HG02763 (cell line): ENCODE results near the gene DBNL.

ENCODE experiments used
- ATAC-seq: cut with Tn5 transposase; IDR thresholded peaks from one replicate; pipeline ENCODE4 v1.9.1; 2021; ENCODE audit warnings: mild to moderate bottlenecking, moderate library complexity; ENCODE audit not compliant: unreplicated experiment

Gene DBNL

DNA sequence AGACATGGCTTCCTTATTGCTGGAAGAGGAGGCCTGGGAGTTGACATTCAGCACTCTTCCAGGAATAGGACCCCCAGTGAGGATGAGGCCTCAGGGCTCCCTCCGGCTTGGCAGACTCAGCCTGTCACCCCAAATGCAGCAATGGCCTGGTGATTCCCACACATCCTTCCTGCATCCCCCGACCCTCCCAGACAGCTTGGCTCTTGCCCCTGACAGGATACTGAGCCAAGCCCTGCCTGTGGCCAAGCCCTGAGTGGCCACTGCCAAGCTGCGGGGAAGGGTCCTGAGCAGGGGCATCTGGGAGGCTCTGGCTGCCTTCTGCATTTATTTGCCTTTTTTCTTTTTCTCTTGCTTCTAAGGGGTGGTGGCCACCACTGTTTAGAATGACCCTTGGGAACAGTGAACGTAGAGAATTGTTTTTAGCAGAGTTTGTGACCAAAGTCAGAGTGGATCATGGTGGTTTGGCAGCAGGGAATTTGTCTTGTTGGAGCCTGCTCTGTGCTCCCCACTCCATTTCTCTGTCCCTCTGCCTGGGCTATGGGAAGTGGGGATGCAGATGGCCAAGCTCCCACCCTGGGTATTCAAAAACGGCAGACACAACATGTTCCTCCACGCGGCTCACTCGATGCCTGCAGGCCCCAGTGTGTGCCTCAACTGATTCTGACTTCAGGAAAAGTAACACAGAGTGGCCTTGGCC lies 16.6 kb downstream of the DBNL start:
- ATAC-seq, result no peak

DNA sequence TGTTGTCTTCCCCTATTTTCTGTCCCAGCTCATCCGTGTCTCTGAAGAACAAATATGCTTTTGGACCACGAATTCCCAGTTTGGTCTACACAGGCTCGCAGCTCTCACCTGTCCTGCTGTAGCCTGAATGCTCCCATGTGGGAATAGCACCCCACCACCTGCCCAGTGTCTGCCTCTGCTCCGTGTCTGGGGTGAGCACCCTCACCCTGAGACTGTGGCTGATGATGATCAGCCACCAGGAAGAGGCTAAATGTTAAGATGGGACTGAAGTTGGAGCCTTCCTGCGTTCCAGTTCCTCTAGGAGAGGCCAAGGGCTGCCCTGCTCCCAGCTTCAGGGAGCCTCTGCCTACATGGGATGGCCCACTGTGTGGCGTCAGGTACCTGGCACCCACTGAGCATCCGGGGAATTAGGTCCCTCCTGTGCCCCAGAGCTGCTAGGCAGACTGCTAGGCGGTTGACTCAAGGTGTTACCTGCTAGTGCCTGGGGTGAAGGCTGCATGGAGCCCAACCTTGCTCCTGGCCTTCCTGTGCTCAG lies 17.2 kb downstream of the DBNL start:
- ATAC-seq, result no peak

DNA sequence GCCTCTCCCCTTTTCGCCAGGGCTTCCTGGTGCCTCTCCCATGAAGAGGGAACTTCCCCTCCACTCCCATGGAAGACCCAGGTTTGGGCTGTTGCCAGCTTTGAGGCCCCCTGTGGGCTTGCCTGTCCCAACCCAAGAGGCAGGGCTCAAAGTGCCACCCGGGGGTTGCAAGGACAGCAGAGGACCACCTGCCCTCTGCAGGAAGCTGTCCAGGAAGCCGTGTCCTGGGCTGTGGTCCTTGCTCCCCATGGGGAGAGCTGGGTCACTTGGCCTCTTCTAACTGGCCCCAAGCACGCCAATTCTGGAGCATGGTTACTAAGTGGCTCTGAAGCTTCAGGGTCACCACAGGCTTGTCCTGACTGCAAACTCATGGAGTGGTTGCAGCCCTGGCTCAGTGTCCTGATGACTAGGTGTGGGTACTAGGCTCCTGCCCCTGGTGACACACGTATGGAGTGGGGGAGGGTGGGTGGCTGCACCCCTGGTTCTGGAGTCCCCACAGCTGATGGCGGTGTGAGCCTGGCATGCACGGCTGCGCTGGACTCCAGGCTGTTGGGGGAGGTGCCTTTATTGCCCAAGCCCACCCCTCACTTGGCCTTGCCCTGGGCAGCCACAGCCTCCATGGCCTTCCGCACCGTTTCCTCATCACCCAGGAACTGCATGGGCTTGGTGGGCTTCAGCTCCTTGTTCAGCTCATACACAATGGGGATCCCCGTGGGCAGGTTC lies 17.8 kb downstream of the DBNL start:
- no peak for ATAC-seq

DNA sequence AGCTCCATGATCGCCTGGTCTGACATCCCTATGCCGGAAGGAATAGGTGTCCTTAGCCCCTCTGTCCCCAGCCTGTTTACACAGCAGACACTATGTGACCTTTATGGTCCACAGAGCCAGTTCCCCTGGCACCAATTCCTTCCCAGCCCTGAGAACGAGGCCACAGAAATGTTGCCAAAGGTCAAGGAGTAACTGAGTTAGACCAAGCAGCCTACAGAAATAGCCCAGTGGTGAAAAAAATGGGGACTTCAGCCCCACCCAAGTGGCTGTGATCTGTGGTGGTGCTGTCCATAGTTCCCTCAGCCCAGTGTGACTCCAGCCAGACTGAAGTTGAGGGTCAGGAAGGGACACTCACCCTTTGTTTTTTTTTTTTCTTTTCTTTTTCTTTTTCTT lies 18.4 kb downstream of the DBNL start:
- no peak for ATAC-seq

DNA sequence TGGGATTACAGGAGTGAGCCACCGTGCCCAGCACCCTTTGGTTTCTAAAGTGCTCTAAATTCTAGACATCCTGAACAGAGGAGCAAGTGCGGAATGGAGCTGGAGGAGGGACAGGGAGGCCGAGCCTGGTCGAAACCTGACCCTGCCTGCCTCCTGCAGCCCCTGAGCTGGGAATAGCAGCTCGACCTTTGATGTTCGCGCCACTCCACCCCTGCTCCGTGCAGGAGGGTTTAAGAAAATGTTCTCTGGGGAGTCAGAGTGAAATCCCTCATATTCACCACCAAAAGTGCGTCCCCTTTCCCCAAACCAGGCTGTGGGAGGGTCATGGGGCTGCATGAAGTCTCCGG lies 19.0 kb downstream of the DBNL start:
- ATAC-seq, result no peak

DNA sequence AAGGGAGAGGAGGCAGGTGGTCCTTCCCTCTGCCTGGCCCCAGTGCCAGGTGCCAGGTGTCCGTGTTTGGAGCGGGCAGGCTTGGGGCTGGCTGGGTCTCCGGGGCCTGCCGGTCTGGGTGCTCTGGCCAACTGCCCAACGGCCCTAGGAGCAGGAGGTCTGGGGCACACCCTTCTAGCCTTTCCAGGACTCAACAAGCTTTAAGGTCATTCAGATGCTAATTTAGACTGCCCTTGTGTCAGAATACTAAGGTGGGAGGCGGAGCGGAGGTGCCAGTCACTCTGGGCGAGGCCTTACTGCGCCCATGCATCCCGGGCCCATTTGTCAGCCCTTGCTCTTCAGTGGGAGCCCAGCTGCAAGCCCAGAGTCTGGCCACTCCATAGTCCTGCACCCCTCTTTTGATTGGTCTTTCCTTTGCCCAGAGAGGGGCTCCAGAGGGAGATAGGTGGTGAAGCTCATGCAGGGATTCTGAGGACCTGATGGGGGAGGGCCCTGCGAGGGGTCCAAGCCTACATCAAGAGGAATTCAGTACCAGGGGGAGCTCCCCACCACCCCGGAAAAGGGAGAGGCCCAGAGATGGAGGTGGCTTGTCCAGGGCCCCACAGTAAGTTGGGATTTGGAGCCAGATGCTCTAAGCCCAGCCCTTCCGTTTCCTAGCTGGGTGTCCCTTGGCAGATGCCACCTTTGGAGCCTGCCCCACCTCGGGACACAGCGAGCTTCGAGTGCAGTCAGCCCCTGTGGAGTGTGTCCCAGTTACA lies 19.6 kb downstream of the DBNL start:
- ATAC-seq, result no peak

DNA sequence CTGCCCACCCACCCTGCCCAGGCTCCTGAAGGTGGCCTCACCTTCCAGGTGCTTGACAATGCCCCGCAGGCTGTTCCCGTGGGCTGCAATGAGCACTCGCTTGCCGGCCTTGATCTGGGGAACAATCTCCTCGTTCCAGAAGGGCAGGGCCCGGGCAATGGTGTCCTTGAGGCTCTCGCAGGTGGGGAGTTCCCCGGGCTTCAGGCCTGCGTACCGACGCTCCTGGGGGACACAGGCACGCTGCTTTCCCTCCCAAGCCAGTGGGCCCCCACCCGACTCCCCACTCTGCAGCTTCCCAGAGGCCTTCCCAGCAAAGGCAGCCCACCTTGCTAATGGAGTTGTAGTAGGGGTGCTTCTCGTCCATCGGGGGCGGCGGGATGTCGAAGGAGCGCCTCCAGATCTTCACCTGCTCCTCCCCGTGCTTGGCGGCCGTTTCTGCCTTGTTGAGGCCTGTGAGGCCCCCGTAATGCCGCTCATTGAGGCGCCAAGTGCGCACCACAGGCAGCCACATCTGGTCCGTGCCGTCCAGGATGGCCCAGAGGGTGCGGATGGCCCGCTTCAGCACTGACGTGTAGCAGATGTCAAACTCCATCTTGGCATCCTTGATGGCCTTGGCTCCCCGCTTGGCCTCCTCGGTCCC lies 20.4 kb downstream of the DBNL start:
- no peak for ATAC-seq

DNA sequence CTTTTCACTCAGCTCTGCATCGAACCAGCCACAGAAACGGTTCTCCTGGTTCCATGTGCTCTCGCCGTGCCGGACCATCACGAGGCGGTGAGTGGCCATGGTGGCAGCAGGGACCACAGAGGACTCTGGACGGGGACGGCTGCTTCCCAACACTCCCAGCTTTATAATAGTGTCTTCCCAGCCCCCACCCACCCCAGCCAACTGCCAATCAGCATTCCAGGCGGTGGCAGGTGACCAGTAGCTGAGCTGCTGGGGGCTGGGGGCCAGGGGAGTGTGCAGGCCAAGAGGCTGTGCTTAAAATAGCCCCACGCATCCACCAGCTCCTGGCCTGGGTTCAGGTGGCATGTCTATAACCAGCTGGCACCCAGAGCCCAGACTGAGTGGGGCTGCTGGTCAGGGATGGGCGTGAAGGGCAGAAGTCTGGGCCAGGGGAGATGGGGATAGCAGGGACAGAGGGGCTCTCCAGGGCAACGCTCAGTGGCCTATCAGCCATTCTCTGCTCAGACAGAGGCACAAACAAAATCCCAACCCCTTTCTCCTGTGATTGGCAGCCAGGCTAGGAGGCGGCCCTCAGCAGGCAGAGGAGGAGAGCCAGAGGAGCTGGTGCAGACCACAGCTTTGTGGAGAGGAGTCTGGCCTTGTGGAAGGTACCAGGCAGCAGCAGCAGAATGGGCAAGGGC lies 21.1 kb downstream of the DBNL start, which contains the start of gene PGAM2:
Gene PGAM2, minus strand, starts transcription at position 137 of the 680 bp plus-strand sequence. Its CDS starts 38 bp downstream, at position 99.
- no peak for ATAC-seq

DNA sequence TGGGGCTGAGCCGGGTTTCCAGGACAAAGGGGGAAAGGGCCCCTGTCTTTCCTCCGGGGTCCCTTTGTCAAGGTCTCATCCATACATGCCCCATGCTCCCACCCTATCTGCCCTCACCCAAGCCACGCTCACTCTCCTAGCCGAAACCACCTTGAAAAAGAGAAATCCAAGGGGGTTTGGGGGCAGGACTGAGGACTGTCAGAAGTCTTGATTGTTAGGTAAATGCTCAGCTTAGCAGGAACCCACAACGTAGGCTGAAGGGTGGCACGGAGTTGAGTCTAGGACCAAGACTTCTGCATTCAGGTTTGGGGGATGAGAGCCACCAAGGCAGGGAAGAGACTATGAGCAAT lies 21.6 kb downstream of the DBNL start:
- ATAC-seq, result no peak

DNA sequence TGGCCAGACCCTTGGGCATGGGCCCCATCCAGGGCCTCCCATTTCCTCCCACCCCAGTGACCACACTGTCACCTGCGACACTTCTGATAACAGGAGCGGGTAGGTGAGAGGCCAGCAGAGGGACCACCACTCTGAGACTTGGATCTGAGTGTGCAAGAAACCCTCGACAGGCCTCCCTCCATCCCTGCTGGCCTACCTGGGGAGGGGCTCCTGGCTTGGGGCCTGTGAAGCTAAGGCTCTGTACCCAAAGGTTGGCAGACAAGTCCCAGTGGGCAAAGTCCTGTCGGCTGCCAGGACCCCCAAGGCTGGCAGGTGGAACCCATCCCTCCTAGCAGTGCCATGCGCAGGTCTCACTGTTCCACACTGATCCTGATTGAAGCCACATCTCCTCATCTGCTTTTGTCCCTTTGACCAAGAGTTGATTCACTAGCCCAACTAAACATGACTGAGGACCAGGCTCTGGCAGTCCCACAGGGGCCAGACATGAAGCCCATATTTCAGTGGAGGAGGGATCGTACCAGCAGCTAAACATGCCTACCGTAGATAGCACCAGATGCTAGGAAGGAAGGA lies 22.1 kb downstream of the DBNL start:
- no peak for ATAC-seq

DNA sequence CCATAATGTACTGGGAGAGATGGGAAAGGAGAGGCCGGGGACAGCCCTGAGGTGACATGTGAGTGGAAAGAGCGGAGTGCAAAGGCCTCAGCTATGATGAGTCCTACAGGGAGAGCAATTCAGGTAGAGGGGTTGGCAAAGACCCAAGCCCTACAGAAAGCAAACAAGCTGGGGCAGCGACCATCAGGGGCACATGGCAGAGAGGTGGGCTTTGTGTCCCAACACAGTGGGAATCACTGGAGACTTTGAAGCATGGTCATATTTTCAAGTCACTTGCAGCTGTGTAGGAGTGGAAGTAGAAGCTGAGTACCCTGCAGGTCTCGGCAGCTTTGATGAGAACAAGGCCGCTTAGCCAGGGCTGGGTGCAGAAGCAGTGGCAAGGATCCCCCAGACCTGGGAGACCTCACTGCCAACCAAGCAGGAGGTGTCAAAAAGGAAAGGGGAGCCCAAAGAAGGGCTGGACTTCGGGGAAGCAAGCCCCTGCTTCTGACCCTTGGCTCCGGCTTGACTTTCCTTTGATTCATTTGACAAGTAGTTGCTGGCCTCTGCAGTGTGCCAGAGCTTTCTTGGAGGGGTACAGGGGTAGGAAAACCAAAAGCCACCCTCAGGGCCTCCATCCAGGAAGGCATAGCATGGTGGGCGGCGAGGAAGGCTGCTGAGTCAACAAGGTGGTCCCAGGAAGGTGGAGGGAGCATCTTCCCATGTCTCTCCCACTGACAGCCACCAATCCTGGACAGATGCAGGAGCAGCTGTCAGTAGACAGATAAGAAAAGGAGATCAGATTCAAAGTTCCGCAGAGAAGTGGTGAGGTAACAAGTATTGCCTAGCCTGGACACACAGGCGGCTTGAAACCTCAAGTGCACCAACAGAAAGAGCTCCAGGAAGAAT lies 22.8 kb downstream of the DBNL start:
- no peak for ATAC-seq

DNA sequence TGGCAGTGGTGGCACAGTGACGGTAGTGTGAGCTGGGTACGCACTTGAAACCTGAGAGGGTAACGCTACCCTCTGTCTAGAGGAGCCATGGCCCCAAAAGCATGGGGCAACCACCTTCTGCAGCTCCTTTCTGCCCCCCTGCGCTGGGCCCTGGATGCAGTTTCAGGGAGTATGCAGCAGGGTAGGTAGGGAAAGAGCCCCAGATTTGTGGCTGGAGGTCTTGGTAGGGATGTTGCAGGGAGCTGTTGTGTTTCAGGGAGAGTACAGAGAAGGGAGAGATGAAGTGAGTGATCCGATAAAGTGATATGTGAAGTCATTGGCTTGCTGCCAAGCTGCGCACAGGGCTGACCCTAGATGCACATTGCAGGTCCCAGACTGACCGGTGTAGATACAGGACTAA lies 23.6 kb downstream of the DBNL start:
- ATAC-seq, result no peak

DNA sequence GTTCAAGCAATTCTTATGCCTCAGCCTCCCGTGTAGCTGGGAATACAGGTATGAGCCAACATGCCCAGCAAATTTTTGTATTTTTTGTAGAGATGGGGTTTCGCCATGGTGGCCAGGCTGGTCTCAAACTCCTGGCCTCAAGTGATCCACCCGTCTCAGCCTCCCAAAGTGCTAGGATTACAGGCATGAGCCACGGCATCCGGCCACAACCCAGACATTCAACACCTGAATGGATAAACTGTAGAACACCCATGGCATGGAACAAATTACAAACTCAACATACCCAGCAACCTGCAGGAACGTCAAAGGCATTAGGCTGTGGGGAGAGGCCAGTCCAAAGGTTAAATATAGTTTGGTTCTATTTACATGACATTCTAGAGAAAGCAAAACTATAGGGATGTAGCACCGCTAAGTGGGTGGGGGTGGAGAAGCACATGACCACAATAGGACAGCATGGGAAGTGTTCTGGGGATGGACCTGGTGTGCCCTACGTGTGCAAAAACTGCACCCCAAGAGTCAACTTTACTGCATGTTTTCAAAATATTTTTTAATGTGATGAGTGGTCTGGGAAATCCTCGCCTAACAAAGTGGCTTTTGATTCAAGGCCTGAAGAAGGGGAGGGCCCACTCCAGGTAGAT lies 27.3 kb downstream of the DBNL start:
- no peak for ATAC-seq

DNA sequence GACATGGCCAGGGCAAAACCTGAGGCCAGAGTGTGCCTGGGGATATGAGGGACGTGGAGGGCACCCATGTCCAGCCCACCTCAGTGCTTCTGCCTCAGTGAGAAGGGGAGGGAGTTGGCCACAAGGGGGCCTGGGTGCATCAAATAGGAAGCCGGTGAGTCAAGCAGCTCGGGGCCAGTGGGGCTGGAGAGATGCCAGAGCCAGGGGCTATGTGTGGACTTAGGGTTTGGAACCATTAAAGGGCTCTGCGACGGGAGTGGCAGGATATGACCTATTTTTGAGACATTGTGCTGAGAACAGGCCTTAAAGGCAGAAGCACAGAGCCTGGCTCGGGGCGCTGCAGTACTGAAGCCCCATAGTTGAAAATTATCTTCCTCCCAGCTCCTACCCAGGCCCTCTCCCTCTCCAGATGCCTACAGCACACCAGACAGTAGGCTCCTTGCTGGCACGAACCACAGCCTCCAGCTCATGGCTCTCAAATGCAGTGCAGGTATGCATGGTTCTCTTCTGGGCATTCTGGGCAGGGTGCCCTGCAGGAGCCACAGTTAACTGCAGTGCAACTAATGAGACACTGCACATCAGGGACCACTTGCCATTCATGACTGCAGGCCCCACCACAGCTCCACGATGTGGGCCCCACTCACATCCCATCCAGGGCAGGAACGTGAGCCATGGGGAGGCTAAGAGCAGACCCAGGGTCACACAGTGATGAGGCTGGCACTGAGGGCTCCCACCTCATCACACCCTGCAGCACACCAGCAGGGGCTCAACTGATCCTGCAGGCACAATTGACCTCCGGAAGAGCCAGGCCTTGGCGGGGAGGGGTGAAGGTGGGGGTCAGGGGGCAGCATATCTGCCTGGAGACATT lies 28.1 kb downstream of the DBNL start:
- no peak for ATAC-seq

DNA sequence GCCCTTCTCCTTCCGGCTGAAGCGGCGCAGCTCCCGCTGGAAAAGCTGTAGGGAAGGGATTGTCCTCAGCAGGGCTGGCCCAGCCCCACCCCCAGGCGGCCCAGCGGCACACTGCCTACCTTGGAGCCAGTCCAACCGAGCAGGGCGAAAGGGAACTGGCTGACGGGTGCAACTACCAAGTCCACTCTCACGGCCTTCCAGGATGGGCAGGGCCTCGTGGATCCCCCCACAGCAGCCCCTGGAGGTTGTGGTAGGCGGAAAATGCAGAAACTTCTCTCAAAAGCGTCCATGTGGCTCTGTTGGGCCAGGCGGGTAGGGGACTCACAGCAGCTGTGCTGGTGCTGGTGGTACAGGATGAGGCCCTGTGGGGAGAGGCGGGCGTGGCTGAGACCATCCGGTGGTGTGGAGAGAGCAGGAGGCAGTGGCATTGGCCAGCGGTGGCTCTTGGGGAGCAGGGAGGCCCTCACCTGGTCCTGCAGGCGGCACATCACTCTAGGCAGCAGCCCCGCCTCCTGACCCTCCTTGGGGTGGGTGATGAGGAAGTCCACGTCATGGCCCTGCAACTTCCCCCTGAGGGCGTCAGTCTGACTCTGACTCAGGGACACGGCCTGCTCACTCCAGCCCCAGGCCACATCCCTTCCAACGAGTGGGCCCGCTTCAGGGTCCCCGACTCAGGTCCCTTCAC lies 29.3 kb downstream of the DBNL start:
- ATAC-seq, result no peak

DNA sequence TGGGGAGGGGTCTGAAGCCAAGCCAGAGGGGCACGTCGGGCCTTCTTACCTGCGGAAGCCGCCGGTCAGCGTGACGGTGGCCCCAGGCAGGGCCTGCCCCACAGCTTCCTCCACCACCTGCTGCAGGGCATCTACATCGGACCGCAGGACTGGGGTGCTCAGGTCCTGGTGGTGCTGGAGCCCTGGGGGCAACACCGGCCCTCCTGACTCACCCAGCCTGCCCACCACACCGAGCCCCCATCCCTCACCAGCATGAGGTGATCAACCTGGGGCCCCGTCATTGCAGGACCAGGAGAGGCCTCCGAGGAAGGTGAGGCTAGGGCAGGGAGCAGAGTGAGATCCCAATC lies 29.8 kb downstream of the DBNL start:
- no peak for ATAC-seq

DNA sequence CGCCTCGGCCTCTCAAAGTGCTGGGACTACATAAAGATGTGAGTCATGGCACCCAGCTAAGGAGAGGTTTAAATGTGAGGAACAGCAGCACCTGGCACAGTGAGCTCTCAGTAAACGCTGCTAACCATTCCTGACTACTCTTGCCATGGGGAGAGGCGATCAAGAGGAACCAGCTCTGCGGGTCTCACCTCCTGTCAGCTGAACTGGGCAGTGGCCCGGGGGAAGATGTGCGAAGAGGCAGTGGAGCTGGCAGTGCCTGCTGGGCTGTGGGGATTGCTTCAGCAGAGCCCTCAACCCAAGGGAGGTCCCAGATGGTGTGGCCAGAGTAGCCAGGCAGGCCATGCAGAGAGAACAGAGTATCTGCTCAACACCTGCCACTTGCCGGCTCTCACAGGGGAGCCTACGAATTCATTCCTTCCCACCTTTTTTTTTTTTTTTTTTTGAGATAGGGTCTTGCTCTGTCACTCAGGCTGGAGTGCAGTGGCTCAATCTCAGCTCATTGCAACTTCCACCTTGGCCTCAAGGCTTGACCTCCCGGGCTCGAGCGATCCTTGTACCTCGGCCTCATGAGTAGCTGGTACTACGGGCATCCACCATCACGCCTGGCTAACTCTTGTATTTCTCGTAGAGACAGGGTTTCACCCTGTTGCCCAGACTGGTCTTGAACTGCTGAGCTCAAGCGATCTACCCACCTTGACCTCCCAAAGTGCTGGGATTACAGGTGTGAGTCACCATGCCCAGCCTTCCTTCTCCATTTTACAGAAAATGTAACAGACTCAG lies 31.0 kb downstream of the DBNL start:
- ATAC-seq, result no peak
